HTR-8/SVneo (cell line): ENCODE measurements around the gene VSTM2L.

ENCODE experiments used
- DNase-seq: peaks from one replicate; pipeline ENCODE4 v3.0.0; 2011; ENCODE audit warnings: low spot score, mixed read lengths; ENCODE audit not compliant: insufficient read length
- FAIRE-seq: peaks from 2 replicates; lab custom pipeline; 2011; peaks lifted over from hg19 to GRCh38; lab: Jason Lieb, UNC

Gene VSTM2L

GRCh38 chr20:37980876-37981275, 77.9 kb downstream of the VSTM2L start:
- FAIRE-seq, result no peak
- DNase-seq, result no peak

GRCh38 chr20:37981568-37981967, 78.6 kb downstream of the VSTM2L start:
- FAIRE-seq (peak; percentile 94), DNase-seq (no peak)

GRCh38 chr20:37983286-37983685, 80.4 kb downstream of the VSTM2L start:
- DNase-seq (no peak), FAIRE-seq (no peak)

- peak; percentile 49 for FAIRE-seq
- DNase-seq, result no peak
These were observed 81.3 kb downstream of the VSTM2L start for GRCh38 chr20:37984018-37984785.

GRCh38 chr20:37986044-37986858, 83.3 kb downstream of the VSTM2L start:
- no peak for FAIRE-seq
- no peak for DNase-seq

GRCh38 chr20:37986873-37987601, 84.1 kb downstream of the VSTM2L start:
- FAIRE-seq (no peak), DNase-seq (no peak)

GRCh38 chr20:37987602-37988290, 84.8 kb downstream of the VSTM2L start:
- DNase-seq (no peak), FAIRE-seq (no peak)

GRCh38 chr20:37988306-37988954, 85.5 kb downstream of the VSTM2L start:
- DNase-seq, result no peak
- FAIRE-seq, result no peak

GRCh38 chr20:37989601-37990295, 86.8 kb downstream of the VSTM2L start:
- no peak for FAIRE-seq
- no peak for DNase-seq

GRCh38 chr20:37990571-37991151, 87.7 kb downstream of the VSTM2L start:
- FAIRE-seq (peak; percentile 92), DNase-seq (no peak)

GRCh38 chr20:37991157-37991866, 88.4 kb downstream of the VSTM2L start:
- no peak for FAIRE-seq
- no peak for DNase-seq

- no peak for FAIRE-seq
- no peak for DNase-seq
These were observed 89.0 kb downstream of the VSTM2L start for GRCh38 chr20:37991908-37992307.

- peak; percentile 86 for DNase-seq
- FAIRE-seq, result peak; percentile 82
These were observed 90.0 kb downstream of the VSTM2L start for GRCh38 chr20:37992802-37993409.

GRCh38 chr20:37994512-37994911, 91.6 kb downstream of the VSTM2L start:
- FAIRE-seq (no peak), DNase-seq (no peak)
